GM21619 (cell line): ENCODE measurements around the gene CFAP210.
"Not testable (repeated sequence)": the region's sequence is repeated elsewhere in the genome, so short reads cannot be mapped to it uniquely, and the experiment has no call there.

Experiments used
- ATAC-seq: cut with Tn5 transposase; IDR thresholded peaks from one replicate; pipeline ENCODE4 v1.9.1; 2021; ENCODE audit not compliant: unreplicated experiment

Gene CFAP210

GRCh38 chr2:169623235-169623634 lies 71.0 kb downstream of the CFAP210 start:
- ATAC-seq: no peak

- no peak for ATAC-seq
Measured at GRCh38 chr2:169620509-169620908, 73.7 kb downstream of the CFAP210 start.

DNA sequence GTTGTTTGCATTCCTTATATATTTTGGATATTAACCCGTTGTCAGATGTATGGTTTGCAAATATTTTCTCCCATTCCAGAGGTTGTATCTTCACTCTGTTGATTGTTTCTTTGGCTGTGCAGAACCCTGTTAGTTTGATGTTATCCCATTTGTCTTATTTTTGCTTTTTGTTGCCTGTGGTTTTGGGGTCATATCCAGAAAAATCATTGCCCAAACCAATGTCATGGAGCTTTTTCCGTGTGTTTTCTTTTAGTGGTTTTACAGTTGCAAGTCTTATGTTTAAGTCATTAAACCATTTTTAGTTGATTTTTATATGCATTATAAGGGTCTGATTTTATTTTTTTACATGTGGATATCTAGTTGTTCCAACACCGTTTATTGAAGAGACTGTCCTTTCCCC lies 74.3 kb downstream of the CFAP210 start:
- no peak for ATAC-seq

DNA sequence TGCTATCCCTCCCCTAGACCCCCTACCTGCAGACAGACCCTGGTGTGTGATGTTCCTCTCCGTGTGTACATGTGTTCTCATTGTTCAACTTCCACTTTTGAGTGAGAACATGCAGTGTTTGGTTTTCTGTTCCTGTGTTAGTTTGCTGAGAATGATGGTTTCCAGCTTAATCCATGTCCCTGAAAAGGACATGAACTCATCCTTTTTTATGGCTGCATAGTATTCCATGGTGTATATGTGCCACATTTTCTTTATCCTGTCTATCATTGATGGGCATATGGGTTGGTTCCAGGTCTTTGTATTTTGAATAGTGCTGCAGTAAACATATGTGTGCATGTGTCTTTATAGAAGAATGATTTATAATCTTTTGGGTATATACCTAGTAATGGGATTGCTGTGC lies 78.2 kb downstream of the CFAP210 start:
- not testable (repeated sequence) for ATAC-seq

DNA sequence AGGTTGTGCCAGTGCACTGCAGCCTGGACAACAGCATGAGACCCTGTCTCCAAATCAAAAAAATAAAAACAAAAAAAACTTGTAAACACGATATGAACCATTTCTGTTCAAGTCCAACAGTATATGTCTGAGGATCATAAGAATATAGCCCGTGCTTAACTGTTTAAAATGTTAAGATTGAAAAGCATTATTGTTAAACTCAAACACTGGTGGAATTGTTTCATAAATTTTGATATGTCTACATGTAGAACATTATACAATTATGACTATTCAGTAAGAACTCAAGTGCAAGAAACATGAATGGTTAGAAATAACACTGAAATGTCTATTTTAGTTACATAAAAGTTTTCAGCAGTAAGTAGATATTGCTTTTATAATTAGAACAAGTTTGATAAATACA lies 80.3 kb downstream of the CFAP210 start:
- ATAC-seq: no peak

DNA sequence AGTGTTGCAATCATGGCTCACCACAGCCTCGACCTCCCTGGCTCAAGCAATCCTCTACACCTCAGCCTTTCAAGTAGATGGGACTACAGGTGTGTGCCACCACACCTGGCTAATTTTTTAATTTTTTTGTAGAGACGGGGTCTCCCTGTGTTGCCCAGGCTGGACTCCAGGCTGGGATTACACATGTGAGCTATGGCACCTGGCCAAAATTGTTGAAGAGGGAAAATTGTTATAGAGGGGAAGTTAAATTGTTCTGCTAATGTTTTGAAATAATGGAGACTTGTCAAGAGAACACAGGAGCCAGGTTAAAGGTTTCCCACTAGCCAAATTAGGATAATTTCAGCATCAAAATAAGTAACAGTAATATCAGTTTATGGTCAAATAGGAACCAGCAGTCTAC lies 84.9 kb downstream of the CFAP210 start:
- no peak for ATAC-seq

GRCh38 chr2:169599568-169599967 lies 94.6 kb downstream of the CFAP210 start:
- ATAC-seq: no peak

DNA sequence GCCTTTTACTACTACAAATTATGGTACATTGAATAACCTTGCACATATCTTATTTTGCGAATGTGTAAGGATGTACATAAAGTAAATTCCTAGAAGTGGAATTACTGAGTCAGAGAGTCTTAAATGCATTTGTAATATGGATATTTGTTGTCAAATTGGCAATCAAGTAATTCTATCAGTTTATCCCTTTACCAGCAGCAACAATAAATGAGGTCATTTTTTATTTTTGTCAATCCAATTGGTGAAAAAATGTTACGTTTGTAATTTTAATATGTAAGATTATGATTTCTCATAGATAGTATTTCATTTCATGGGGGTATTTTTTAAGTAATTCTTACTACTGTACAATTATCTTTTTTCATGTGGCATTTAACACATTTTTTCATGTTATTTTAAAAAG lies 95.2 kb downstream of the CFAP210 start:
- no peak for ATAC-seq

GRCh38 chr2:169596546-169596945 lies 97.7 kb downstream of the CFAP210 start:
- ATAC-seq: not testable (repeated sequence)
